Stimulated activated naive CD4-positive, alpha-beta T cell (primary cell): Measurements from ENCODE around the gene PGM2L1.
"Not testable (repeated sequence)": the region's sequence is repeated elsewhere in the genome, so short reads cannot be mapped to it uniquely, and the experiment has no call there.

Experiments
- DNase-seq, 6 experiments: peaks; one replicate each; lab custom pipeline; 2025; lab: John Stamatoyannopoulos, UW

PGM2L1 gene

DNA sequence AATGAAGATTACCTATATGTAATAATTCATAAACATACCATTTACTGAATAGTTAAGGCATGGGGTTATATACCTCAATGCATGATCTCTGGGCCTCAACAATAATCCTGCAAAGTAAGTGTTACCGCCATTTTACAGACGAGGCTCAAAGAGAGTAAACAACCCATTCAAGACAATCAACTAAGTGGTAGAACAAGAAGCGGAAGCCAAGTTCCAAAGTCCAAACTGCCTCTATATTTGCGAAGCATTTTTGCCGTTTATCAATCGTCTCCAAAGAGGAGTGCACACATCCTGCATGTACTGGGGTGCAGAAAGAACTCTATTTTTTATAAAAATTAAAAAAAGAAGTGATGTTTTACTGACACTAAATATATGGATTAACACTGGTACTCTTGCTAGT lies 59.3 kb downstream of the PGM2L1 start:
- DNase-seq, result no peak

DNA sequence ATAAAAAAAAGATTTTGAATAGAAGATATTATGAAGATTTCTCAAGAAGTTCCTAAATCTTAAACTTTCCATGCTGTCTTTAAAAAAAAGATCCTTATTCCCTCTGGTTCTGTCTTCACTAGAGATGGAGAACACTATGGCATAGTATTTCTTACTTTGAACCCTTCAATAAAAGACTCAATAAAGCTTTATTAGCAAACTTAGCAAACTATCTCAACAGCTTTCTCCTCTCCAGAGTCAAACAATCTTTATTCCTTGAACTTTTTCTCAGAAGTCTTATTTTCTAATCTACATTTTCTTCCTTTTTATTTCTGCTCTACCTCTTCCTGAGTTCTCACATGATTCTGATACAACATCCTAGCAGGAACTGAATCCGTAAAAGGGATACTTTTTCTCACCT lies 65.0 kb downstream of the PGM2L1 start:
- DNase-seq, result no peak

DNA sequence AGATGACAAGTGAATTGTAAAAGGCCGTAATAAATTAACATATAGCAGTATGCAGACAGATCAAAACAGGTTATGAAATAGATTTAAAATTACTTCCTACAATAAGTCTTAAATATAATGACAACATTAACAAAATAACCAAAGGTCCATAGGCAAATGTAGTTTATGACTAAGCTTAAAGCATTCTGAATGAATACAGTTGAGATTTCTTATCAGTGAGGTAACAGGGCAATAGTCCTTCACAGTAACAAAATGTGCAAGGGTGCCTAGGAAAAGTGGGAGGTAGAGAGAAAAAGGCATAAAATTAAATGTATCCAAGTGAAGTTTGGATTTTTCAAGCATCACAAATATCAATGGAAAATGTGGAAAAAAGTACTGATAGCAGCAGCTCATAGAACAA lies 65.9 kb downstream of the PGM2L1 start:
- no peak for DNase-seq

DNA sequence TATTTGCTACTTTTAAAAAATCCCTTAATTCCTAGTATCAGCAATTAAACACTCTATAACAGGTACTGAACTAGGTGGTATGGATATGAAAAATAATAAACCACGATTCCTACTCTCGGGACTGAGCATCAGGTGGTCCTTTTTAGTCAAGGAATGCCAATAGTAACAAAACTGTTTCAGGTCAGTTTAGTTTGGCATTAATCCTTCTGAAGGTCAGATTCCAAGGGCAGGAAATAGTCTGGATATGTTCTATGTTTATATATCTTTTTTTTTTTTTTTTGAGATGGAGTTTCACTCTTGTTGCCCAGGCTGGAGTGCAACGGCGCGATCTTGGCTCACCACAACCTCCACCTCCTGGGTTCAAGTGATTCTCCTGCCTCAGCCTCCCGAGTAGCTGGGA lies 67.2 kb downstream of the PGM2L1 start:
- not testable (repeated sequence) for DNase-seq

DNA sequence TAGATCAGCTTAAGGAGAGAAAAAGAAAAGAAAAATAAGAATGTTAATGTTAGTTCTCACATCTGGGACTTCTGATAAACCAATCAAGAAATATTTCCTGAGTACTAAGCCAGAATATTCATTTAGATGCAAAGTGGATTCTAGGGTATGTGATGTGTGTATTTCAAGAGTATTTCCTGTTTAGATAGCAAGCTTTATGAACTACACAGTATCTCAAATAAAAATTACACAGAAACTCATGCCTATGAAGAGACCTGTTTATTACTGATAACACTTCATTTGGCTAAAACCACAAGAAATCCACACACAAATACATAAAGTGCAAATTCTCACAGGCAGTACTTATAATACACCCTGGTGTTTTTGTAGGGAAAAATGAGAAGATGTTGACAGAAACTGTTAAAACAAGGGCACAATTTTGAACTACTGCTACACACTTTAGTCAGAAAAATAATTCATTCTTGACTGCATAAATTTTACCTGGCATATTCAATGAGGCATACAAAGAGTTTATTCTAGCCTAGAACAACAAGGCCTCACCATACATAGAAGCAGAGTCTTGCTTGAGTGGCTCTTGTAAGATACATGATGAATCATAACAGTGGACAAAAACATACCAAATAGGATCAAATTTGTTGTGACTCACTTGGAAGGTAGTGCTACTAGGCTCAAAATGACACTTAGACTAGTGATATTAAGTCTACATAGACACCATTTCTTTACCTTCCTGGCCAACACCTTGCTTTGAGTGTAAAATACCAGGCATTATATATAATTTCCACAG lies 68.0 kb downstream of the PGM2L1 start:
- no peak for DNase-seq

DNA sequence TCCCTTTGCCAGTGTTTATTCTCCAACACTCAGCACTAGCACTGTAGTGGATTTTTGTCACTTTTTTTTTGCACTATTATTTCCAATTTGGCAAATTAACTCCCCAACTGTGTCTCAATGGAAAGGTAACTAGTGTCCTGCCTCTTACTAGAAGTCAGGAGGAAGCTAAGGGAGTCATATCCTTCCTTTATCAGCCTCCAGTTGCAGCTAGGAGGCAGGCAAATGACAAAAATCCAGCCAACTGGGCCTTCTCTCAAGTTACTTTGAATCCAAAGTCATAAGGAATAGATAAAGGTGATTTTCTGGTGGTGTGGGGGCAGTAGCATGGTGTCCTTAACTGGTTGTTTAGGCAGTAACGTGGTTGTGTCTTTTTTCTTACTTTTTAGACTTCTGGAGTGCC lies 71.2 kb downstream of the PGM2L1 start:
- DNase-seq, result no peak

DNA sequence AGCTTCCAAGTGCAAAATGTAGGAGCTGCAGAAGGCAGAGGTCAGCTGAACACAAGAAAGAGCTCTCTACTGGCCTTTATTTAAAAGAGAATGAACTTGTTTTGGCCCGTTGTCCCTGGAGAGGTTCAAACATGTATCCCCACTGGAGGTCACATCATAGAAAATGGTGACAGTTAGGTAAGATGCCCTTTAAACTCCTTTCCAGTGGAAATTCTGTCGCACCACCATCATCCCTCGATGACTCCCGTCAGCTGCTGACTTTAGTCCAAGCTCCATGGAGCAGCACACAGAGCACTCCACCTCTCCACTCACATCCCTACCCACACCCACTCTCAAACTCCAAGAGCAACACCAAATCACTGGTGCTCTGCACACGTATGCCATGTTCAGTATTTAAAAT lies 71.6 kb downstream of the PGM2L1 start:
- DNase-seq, result no peak

DNA sequence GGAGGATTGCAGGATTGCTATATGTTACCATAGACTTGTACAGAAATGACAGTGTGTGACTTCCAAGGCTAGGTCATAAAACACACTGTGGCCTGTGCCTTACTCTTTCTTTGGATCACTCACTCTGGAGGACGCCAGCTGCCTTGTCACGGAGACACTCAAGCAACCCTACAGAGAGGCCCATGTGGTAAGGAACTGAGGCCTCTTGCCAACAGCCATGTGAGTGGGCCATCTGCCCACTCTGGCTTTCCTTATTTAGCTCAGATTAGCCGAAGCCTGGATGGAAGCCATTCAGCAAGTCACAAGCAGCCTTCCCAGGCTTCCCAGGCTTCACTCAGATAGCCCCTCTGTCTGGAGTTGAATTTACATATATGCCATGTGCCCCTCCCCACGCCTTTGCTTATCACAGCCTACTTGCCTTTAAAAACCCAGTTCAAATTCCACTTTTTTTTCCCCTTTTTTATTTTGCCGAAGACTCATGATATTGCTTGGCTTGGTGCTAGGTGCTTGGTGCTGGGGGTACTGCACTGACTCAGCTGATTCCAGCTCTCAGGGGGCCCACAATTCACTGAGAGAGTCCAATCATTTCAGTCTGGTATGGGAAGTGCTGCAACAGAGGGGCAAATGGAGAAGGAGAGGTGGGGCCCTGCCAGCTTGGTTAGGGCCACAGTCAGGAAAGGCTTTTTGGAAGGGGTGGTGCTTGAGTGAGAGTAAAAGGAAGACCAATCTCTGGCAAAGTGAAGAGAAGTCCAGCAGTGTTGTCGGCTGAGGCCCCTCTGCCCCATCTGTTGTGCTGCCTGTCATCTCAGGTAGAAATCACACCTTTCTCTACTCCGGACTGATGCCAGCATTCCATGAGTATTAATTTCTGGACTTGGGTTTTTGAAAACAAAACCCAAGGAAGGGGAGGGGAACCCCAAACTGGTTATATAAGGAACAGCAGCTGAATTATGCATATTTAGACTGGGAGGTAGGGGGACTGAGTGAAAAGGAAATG lies 72.3 kb downstream of the PGM2L1 start:
- DNase-seq, result no peak

DNA sequence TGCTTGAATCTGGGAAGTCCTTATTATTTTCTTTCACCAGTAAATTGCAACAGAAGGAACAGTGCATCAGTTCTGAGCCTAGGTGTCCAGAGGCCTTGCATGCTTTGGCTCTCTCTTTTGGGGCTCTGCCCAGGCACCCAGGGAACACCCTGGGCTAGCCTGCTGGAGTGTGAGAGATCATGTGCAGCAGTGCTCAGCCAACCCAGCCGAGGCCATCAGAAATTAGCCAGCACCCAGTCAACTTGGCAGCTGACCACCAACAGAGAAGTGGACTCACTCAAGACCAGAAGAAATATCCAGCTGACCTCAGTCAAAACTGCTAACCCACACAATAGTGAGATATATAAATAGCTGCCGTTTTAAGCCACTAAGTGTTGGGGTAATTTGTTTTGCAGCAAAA lies 75.6 kb downstream of the PGM2L1 start:
- no peak for DNase-seq

DNA sequence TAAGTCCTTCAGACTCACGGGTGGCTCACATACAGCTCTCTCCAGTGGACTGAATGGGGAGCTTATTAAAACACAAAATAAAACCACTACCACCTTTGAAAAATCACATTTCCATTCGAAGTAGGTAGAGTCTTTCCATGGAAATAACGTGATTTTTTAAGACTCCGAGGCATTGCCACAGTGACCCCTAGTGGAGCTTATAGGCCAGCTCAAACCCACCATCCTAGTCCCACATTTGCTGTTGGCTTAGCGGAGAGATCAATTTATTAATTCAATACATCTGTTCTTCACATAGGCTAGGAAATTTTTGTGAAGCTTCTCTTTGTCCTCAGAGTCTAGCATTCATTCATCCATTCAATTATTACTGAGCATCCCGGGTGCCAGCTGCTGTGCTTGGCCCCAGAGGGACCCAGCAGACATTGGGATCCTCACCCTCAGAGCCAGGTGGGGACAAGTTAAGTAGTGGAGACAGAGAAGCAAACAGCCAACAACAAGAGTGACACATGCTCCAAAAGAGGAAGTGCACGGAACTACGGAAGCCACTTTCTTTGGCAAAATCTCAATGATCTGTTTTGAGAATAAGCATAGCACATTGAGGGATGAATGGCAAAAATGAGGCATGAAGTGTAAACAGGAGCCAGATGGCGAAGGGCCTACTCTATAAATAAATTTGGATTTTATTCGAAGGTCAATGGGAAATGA lies 76.6 kb downstream of the PGM2L1 start:
- peak in 3 of 6 experiments; percentile 6 to 23 (median 13) for DNase-seq

DNA sequence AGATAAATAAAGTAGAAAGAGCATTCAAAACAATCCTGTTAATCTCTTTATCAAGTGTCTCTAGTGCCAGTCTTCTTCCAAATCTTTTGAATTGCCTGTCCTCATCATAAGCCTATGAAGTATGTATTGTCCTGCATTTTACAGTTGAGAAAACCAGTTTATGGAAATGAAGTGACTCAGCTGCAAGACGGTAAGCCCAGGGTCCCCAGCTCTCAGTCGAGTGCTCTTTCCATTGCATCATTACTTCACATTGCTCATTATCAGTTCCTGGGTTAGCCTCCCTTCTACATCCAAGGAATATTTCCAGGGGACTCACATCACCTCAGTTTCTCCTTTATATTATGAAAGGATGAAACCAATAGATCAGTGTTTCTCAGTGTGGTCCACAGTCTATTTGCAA lies 77.7 kb downstream of the PGM2L1 start:
- DNase-seq, result no peak

DNA sequence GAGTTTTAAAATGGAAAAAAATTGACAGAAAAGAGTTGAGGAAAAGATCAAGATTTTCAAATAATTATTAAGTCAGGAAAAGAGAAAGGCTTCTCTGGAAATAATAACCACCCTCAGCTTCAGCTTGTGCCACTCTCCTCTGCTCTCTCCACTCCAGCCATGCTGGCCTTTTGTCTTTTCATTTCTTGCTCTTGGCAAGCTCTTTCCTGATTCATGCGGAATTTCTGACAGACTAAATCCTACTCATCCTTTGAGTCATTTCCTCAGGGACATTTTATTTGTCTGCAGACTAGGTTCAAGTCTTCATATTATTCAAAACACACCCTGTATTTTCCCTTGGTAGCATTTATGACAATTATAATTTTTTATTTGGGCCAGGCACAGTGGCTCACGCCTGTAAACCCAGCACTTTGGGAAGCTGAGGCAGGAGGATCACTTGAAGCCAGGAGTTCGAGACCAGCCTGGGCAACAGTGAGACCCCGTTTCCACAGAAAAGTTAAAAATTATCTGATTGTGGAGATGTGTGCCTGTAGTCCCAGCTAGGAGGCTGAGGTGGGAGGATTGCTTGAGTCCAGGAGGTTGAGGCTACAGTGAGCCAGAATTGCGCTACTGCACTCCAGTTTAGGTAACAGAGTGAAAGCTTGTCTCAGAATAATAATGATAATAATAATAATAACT lies 79.0 kb downstream of the PGM2L1 start:
- no peak for DNase-seq

DNA sequence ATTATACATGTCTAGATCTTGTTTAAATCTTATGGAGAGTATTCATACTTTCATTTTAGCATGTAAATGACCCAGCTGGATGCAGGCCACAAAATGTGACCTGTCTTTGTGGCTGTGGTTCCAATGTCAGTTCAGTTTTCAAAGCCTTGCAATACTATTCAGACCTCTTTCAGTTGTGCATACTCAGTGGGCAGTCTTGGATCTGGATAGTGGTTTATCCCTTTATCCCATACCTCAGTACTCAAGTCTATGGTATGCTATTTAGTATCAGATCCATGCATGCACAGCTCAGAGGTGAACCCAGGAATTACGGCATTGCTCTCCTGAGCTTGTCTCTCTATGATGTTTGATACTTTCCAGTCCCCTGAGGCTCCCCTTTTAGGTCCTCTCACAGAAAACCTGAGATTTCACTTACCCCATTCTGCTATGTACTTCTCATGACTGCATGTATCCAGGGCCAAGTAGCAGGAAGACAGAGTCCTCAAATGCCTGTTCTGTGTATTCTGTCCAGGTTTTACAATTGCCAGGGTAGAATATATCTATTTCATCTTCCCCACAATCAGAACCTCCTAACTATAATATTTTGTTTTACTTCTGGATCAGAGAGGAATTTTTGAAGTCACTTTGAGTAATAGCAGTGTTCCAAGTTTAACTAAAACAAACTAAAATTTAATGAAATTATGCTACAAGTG lies 79.8 kb downstream of the PGM2L1 start:
- no peak for DNase-seq

DNA sequence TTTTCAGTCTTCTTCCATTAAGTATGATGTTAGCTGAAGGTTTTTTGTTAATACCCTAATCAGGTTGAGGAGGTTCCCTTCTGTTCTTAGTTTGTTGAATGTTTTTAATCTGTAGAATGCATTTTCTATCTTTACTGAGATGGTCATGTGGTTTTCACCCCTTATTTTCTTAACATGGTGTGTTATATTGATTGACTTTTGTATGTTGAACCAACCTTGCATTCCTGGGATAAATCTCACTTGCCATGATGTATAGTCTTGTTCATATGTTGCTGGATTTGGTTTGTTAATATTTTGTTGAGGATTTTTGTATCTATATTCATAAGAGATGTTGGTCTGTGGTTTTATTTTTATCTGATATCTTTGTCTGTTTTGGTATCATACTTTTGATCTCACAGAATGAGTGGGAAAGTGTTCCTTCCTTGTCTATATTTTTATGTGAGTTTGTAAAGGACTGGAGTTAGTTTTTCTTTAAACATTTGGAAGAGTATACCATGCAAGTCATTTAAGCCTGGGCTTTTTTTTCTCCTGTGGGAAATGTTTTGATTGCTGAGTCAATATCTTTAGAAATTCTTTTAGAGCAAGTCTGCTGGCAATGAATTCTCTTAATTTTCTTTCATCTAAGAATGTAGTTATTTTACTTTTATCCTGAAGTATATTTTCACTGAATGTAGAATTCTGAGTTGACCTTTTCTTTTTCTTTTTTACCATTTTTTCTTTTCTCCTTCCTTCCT lies 81.3 kb downstream of the PGM2L1 start:
- DNase-seq, result no peak

DNA sequence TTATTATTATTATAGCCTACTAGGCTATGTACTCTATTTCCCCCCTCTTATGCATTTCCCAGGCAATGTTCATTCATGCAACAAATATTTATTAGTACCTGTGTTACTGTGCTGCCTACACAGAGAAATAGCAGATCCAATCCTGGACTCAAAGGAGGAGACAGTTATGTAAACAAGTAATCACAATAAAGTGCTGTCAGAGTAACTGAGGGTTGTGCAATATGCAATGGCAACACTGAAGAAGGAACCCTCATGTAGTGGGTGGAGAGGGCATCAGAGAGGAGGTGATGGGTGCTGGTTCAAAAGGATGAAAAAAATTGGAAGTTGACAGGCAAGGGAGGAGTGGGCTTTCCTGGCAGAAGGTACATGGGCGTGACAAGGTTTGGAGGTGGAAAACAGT lies 85.9 kb downstream of the PGM2L1 start:
- DNase-seq, result no peak

DNA sequence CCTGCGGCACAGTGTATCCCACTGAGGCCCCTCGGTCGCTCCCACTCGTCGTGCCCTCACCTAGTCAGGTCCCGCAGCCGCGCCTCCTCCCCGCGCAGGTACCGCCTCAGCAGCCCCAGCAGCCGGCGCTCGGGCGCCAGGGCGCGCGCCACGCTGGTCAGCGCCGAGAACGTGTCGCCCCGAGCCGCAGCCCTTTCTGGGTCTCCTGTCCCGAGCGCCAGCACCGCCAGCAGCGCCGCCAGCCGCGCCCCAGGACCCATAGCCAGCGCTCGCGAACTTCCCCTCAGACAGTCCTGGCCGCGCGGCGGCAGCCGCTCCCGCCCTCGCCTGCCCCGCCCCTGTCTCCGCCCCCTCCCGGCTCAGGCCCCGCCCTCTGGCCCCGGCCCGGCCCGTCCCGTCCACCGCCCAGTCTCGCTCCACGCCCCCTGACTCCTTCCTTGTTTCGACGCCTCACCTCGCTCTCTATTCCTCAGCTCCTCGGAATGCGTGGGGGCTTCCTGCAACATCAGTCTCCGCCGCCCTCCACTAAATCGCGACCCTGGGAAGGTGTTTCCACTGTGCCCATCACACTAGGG lies 86.8 kb downstream of the PGM2L1 start, which contains the start of gene P4HA3:
Gene P4HA3, minus strand, starts transcription at position 289 of the 575 bp plus-strand sequence. Its CDS starts 29 bp downstream, at position 260.
- DNase-seq, result peak in 4 of 6 experiments; percentile 20 to 53 (median 29)

DNA sequence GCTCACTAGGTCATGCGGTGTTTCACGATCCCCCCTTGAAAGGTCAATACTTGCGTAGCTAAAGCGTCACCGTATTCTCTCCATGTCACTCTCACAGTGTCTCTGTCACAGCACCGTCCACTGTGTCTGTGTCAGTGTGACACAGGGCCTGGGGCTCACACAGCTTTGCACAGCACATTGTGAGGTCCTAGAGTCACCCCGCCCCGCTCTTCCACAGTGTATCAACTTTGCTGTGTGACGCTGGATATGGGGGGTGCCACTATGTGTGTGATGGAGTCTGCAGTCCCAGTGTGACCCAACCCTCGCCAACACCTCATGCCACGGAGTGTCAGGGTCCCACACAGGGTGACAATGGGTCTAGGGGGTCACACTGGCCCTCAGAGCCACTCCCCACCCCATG lies 87.4 kb downstream of the PGM2L1 start:
- DNase-seq, result no peak

DNA sequence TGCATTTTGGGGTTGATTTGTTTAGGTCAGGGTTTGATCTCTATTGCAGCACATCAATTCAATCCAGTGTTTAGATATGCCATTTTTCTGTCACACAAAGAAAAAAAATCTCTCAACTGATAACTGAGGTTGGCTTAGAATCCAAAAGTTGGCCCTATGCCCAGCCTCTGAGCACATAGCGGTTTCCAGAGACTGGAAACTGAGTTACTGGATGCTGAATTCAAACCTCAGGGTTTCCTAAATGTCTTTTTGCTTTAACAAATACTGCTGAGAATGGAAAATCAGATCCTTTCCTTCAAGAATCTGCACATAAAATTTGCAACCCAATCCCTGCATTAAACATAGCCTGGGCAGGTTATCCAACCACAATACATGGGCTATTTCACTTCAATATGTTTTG lies 90.8 kb downstream of the PGM2L1 start:
- DNase-seq, result no peak

DNA sequence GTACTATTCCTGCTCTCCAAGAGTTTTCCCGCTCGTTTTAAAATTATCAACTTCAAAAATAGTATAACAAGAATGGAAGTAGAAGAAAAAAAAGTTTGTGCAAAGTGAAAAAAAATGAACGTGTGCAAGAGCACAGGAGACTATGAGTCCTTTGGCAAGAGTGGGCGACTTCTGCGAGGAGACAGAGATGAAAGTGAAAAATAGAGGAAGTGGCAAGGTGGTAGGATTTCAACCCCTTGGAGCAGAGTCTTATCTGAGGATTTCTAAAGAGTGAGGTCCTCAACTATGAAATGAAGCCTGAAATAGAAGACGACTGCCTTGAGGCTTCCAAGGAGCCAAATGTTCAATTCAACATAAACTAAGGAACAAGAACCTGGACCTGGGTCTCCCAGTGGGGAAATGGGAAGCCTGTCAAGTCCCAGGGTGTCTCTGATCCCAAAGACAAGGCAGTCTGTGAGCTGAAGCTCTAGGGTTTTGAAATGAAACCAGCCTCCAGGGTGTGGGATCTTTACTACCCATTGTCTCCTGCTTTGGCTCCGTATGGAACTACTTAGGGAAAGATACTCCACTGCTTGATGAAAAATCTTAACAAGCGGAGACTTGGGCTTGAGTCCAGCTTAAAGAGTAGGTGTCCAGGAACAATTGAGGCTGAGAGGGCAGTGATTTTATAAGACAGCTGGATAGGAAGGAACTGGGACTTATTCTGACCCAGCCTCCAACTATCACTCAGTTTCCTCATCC lies 91.6 kb downstream of the PGM2L1 start:
- no peak for DNase-seq
